Stimulated activated naive CD8-positive, alpha-beta T cell treated with anti-CD3 and anti-CD28 coated beads, Interleukin-15, Interleukin-2, amounts not matched to agents 100 U/mL and 50 U/mL, for 24 hours (primary cell): ENCODE data around the gene HDHD5.

ENCODE experiments used
- ATAC-seq: fragments of 150-1000 bp; cut with Tn5 transposase; one replicate; pipeline ENCODE4 v1.10.0; 2021
- DNase-seq: peaks from one replicate; pipeline ENCODE4 v3.0.0; 2021

HDHD5 gene

DNA sequence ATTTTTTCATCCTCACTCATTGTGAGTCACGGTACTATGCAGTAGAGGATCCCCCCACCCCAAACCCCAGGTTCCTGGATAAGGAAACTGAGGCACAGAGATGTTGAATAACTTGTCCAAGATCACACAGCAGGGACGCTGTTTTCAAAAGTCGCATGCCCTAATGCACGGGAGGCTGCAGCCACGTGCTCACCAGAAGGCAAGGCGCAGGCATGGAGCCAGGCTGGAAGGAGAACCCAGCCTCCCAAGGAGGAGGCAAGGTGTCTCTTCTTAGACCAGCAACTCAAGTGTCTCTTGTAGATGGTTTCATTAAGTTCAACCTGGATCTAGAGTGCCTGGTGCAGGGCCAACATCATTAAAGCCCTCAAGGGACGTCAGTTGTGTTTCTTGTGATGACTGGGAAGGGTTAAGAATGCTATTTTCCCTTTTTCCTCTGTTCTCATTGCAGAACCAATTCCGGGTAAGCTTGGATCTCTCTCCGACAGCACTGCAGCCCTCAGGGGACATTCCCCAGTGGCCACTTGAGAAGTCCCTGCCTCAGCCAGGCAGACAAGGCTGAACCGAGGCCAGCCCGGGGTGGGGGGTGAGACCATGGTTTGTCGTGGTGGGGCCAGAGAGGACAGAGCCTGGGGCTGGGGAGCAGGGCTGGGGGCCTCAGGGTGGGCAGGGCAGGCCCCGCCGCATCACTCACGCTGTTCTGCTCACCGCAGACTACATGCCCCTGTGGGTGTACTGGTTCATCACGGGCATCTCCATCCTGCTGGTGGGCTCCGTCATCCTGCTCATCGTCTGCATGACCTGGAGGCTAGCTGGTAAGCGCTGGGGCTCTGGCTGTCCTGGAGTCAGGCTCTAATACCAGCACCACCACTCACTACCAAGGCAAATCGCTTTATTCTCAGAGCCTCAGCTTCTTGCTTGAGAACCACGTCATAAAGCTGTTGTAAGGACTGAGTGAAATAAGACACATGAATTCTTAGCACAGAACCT is 53.6 kb downstream of the HDHD5 start:
- no peak for ATAC-seq
- no peak for DNase-seq

DNA sequence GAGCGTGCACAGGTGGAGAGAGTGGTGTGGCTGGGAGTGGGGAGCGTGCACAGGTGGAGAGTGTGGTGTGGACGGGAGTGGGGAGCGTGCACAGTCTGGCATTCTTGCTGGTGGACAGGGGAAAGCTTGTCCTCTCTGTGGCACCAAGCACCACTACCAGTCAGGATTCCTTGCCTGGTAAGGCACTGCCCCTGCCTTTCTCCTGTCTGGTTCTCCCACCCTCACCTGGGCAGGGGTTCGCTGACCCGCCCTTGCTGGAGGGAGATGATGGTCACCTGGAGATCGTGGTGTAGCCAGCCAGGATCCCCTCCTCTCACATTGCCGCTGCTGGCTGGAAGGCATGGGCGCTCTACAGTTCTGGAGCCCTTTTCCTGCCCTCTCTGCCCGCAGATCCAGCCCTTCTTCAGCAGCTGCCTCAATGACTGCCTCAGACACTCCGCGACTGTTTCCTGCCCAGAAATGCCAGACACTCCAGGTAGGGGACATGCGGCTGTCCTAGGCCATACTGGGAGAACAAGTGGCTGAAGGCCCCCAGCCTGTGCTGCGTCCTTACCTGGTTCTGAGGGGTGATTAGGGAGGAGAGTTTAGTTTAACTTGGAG is 54.6 kb downstream of the HDHD5 start:
- ATAC-seq (no peak), DNase-seq (no peak)

DNA sequence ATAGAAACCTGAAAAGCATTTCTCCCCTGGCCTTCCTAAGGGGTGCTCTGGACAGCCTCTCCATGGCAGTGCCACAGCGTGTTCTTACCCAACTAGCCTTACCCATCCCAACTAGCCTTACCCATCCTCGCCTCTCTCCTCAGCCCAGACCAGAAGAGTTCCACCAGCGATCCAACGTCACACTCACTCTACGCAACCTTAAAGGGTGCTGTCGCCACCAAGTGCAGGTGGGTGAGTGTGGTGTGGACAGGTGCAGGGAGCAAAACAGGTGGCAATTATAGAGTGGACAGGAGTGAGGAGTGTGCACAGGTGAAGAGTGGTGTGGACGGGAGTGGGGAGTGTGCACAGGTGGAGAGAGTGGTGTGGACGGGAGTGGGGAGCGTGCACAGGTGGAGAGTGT is 55.7 kb downstream of the HDHD5 start:
- ATAC-seq, result no peak
- no peak for DNase-seq

DNA sequence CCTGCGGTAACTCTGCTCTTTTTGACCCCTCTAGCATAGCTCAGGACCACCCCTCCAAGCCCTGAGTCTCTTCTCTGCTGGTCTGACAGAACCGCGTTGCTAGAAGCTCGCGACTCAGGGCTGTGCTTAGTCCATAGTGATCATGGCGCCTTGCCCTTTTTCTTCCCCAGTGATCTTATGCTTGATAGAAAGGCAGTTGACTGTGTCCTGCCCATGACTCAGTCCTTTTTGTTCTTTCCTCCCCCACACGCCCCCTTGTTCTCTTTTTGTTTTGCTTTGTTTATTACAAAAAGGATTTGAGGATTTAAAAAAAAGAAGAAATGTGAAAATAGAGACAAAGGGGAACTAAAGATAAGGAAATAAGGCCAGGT is 56.8 kb downstream of the HDHD5 start:
- ATAC-seq (no peak), DNase-seq (no peak)

DNA sequence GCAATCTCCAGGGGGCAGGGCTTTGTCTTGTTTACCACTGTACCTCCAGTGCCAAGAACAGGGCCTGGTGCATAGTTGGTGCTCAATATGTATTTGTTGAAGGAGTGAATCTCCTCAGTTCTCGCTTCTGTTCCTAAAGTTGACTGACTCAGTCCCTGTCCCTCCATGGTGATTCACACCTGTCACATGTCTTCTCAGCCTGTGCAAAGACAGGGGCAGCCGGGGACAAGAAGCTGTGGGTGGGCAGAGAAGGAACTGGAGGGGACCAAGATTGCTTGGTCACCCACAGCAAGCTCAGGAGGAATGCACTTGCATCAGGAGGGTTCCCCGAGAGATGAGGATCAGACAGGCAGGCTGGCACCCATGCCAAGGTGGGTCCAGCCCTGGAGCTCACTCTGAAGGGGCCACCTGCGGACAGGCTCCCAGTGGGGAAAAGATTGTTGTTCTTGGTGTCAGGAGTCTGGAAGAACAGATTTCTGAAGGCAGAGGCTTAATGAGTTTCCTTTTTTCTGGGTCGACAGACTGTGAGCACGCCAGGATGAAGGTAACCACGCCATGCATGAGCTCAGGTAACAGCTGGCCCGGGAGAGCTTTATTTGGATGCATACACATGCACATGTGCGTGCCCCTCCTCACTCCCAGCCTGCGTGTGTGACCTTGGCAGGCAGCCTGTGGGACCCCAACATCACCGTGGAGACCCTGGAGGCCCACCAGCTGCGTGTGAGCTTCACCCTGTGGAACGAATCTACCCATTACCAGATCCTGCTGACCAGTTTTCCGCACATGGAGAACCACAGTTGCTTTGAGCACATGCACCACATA is 57.4 kb downstream of the HDHD5 start:
- ATAC-seq, result no peak
- no peak for DNase-seq

DNA sequence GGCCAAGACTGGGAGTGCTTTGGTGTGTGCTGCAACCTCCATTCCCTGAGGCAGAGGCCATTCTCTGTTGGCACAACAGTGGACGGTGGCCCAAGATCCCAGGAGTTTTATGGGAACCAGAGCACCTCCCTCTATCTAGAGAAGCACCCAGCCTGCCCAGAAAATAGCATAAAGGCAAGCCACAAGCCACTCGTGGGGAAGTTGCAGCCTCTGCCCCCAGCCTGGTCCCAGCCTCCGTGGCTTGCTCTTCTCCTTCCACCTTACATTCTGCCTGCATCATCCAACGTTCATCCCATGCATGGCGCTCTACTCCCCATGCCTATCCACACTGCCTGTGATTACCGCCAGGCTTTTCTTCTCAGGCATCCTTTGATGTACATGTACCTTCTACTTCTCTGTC is 58.5 kb downstream of the HDHD5 start:
- DNase-seq, result no peak
- ATAC-seq, result no peak

DNA sequence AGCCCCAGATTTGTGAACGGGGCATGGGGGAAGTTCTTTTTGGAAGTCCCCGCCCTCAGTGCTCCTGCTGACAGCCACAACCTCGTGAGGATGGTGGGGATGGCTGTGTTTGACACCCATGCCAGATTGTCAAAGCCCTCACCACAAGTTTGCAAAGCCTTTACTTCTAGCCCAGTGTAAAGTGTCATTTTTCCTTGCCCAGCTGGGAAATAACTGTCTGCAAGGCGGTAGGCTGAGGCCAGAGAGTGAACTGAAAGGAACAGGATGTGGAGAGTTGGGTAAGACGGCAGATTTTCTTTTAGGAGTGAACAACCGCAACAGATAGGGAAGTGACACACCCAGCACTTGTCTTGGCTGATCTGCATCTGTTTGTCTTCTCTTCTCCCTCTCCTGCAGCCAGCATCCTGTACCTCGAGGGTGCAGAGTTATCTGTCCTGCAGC is 60.7 kb downstream of the HDHD5 start:
- peak; percentile 70 for ATAC-seq

DNA sequence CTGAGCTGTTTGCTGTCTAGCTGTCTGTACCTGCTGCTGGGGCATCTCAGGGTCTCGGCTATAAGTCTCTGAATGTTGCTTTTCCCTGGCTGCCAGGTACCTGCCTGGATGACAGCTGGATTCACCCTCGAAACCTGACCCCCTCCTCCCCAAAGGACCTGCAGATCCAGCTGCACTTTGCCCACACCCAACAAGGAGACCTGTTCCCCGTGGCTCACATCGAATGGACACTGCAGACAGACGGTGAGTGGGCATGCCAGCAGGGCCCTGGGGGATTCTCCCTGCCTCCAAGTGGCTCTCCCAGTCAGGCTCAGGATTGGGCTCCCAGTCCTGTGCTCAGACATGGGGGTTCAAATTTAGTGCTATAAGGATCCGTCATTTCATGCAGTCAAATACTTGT is 61.4 kb downstream of the HDHD5 start:
- DNase-seq (no peak), ATAC-seq (no peak)

More for the DNA sequence above, 60.7 kb downstream of the HDHD5 start:
- peak; percentile 29 for DNase-seq

DNA sequence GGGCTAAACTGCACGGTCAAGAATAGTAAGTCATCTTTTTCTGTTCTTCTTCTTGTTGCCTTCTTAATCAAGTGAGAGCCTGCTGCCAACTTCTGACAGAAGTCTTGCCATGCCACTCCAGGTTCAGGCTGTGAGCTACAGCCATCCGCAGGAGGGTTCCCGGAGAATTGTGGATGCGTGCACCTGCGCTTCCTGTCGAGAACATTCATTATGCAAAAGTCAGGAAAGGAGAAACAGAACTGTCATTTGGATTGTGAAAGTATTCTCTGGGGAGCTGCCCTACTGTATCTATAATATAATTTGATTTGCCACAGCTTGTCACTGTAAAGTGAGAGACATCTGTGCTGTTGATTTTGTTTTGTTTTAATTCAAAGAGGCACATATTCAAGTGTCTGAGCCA is 62.0 kb downstream of the HDHD5 start:
- ATAC-seq (no peak), DNase-seq (no peak)

DNA sequence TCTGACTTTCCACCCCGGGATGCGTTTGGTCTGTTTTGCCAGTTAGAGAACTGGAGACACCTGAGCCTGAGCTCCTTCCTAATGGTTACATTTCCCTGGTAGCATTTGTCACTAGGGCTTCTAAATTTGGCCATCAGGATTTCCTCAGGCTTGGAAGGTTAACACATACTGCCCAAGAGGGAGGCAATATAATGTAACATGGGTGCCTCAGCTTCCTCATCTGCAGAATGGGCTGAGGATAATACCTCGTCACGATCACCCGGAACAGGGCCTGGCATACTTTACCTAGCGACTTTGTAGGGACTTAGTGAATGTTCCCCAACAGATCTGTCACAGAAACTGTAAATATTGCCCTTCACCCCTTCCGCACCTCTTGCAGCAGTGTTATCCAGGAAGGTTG is 63.0 kb downstream of the HDHD5 start:
- no peak for ATAC-seq
- DNase-seq, result no peak

DNA sequence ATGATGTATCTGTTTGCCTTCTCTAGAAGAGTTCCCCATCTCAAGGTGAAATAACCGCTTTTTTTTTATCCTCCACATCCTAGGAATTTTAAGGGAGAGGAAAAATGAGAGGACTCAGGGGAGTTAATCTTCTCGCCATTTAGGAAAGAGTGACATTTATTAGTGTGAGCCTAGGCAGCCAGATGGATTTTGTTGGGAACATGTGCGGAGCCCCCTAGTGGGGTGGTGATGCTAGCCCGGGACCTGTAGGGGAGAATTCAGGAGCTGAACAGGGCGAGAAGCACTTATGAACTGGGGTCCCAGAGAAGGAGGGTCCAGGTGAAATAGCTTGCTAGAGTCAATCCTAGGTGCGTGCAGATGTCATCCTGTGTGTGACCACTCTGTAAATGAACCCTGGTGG is 63.5 kb downstream of the HDHD5 start:
- no peak for DNase-seq
- ATAC-seq, result no peak

DNA sequence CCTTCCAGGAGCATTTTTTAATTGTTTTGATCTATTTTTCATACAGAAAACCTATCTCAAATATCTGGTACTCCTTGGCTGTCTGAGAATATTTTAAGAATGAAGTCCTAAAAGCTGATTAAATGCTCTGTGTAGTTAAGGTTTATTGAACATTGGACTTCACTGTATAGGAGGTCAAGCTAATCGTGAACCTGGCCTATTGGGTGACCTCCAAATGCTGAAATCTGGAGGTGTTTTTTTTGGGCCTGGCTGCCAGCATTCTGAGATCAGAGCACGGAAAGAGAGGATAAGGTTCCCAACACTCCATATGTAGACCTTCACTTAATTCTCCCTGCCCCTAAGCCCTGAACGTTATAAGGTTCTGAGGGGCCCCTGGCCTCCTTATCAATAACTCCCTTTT is 66.0 kb downstream of the HDHD5 start:
- ATAC-seq, result no peak
- DNase-seq, result no peak

DNA sequence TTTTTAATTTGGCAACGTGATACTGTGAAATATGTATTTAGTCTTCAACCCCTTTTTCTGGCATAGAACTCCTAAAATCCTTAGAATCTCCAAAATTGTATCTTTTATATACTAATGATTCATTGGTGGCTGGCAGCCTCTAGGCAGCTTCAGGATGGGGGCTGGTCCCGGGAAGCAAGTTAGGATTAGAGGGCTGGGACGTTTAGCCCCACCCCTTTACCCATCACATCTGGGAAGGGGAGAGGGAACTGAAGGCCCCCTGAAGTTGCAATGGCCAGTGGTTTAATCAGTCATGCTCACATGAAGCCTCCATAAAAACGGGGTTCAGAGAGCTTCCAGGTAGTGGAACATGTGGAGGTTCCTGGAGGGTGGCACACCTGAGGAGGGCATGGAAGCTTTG is 67.2 kb downstream of the HDHD5 start:
- no peak for ATAC-seq
- no peak for DNase-seq

DNA sequence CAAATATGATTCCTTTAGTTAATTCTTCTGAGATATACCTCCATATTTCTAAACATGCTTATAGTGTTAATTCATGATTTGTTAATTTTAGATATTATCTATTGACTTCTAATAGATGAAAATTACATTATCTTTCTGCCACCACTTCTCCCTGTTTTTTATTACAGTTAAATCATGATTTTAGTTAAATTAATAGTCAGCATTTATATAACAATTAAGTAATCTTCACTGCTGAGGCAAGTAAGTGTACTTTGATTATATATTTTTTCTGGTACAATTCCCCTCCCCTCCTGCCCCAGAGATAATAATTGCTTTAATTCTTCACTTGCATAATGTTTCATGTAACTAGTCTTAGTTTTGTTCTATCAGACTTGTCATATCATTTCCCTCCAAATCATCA is 68.5 kb downstream of the HDHD5 start:
- DNase-seq (no peak), ATAC-seq (no peak)
